Osteoblast (primary cell): ENCODE results near the gene SVOPL. TPM values are rescaled to one million over a fixed set of nuclear protein-coding genes. Genes with fewer than 3 reads are reported as not detected.

Experiments used
- DNase-seq: peaks from one replicate; pipeline ENCODE4 v3.0.0; 2011; ENCODE audit warnings: low spot score, mixed read lengths; ENCODE audit not compliant: insufficient read length; ENCODE audit errors: missing footprints
- H2AFZ ChIP-seq: 2 replicates; pipeline ENCODE4 v1.6.0; 2011; ENCODE audit warnings: mild to moderate bottlenecking, low read length
- H3K27ac ChIP-seq: 2 replicates; pipeline ENCODE4 v1.5.1; 2011; ENCODE audit warnings: mild to moderate bottlenecking, low read depth, low read length, moderate library complexity
- H3K27me3 ChIP-seq: 2 replicates; pipeline ENCODE4 v1.6.0; 2012; ENCODE audit warnings: mild to moderate bottlenecking, control low read depth, inconsistent platforms, low read length, moderate library complexity; ENCODE audit not compliant: insufficient read depth
- H3K36me3 ChIP-seq: 2 replicates; pipeline ENCODE4 v1.5.1; 2011; ENCODE audit warnings: mild to moderate bottlenecking, low read length, control low read depth, moderate library complexity; ENCODE audit not compliant: insufficient read depth
- H3K4me1 ChIP-seq: 2 replicates; pipeline ENCODE4 v1.5.1; 2011; ENCODE audit warnings: mild to moderate bottlenecking, low read length, control low read depth, moderate library complexity; ENCODE audit not compliant: insufficient read depth
- H3K4me2 ChIP-seq: 2 replicates; pipeline ENCODE4 v1.6.0; 2011; ENCODE audit warnings: mild to moderate bottlenecking, low read length; ENCODE audit not compliant: insufficient read depth
- H3K4me3 ChIP-seq: fragments of 200-600 bp; sonication (generic); 3 replicates; pipeline ENCODE4 v1.5.1; 2012; ENCODE audit warnings: mild to moderate bottlenecking, low read length, inconsistent platforms; ENCODE audit not compliant: insufficient read depth
- H3K79me2 ChIP-seq: 2 replicates; pipeline ENCODE4 v1.6.0; 2012; ENCODE audit warnings: mild to moderate bottlenecking, low read length, control low read depth, inconsistent platforms; ENCODE audit not compliant: insufficient read depth
- H3K9me3 ChIP-seq: 2 replicates; pipeline ENCODE4 v1.5.1; 2011; ENCODE audit warnings: low read depth, low read length, control low read depth
- H4K20me1 ChIP-seq: 2 replicates; pipeline ENCODE4 v1.6.0; 2012; ENCODE audit warnings: mild to moderate bottlenecking, low read length, control low read depth; ENCODE audit not compliant: insufficient read depth
- CTCF ChIP-seq: IDR thresholded peaks from 2 replicates; pipeline ENCODE4 v1.5.1; 2011; ENCODE audit warnings: mild to moderate bottlenecking, low read depth, low read length, moderate library complexity; ENCODE audit errors: extremely low read depth
- total RNA-seq: library from RNA; depleted of rRNA; stranded (reverse); fragments of >200 nt; gene quantifications from 2 replicates; pipeline ENCODE4 v1.2.3, GENCODE V29; 2012

The SVOPL gene
- total RNA-seq, 1 donor, result not detected

GRCh38 chr7:138705167-138705566, 4.0 kb upstream of the SVOPL start:
- no peak for TF ChIP-seq CTCF
- no peaks in the 10 kb centered on the region for H3K9me3 ChIP-seq
- H2AFZ ChIP-seq, result no peak overlapping the region
- no peaks in the 10 kb centered on the region for H3K36me3 ChIP-seq
- no peaks in the 10 kb centered on the region for H3K79me2 ChIP-seq
- H3K4me1 ChIP-seq, result no peaks in the 10 kb centered on the region
- no peak for DNase-seq
- no peak overlapping the region for H3K4me3 ChIP-seq
- H3K4me2 ChIP-seq, result no peak overlapping the region
- no peaks in the 10 kb centered on the region for H4K20me1 ChIP-seq
- H3K27ac ChIP-seq, result no peak overlapping the region
- no peaks in the 10 kb centered on the region for H3K27me3 ChIP-seq

GRCh38 chr7:138701537-138701923, 368 bp upstream of the SVOPL start:
- Histone ChIP-seq H3K36me3 (no peaks in the 10 kb centered on the region), H3K4me3 (no peak overlapping the region), H4K20me1 (no peaks in the 10 kb centered on the region), H2AFZ (no peak overlapping the region), H3K27ac (no peak overlapping the region), H3K9me3 (no peaks in the 10 kb centered on the region), H3K4me1 (no peaks in the 10 kb centered on the region), H3K4me2 (no peak overlapping the region), H3K27me3 (no peaks in the 10 kb centered on the region), H3K79me2 (no peaks in the 10 kb centered on the region)
- no peak for TF ChIP-seq CTCF
- no peak for DNase-seq

- H2AFZ ChIP-seq, result no peak overlapping the region
- H3K4me1 ChIP-seq, result no peaks in the 10 kb centered on the region
- no peaks in the 10 kb centered on the region for H3K79me2 ChIP-seq
- H3K4me3 ChIP-seq, result no peak overlapping the region
- H3K27me3 ChIP-seq, result no peaks in the 10 kb centered on the region
- no peak for TF ChIP-seq CTCF
- no peaks in the 10 kb centered on the region for H4K20me1 ChIP-seq
- no peak overlapping the region for H3K4me2 ChIP-seq
- DNase-seq, result no peak
- H3K36me3 ChIP-seq, result no peaks in the 10 kb centered on the region
- no peaks in the 10 kb centered on the region for H3K9me3 ChIP-seq
- H3K27ac ChIP-seq, result no peak overlapping the region
Measured at GRCh38 chr7:138699661-138700060, 1.5 kb downstream of the SVOPL start.

- no peak overlapping the region for H3K4me2 ChIP-seq
- no peaks in the 10 kb centered on the region for H3K9me3 ChIP-seq
- no peak overlapping the region for H3K27ac ChIP-seq
- TF ChIP-seq CTCF, result no peak
- no peak overlapping the region for H3K4me3 ChIP-seq
- no peaks in the 10 kb centered on the region for H3K4me1 ChIP-seq
- H4K20me1 ChIP-seq, result no peaks in the 10 kb centered on the region
- no peaks in the 10 kb centered on the region for H3K79me2 ChIP-seq
- no peaks in the 10 kb centered on the region for H3K27me3 ChIP-seq
- H2AFZ ChIP-seq, result no peak overlapping the region
- no peaks in the 10 kb centered on the region for H3K36me3 ChIP-seq
- no peak for DNase-seq
Measured at GRCh38 chr7:138698281-138698680, 2.9 kb downstream of the SVOPL start.
